Measurements from ENCODE around the gene KCNK4. TPM values are rescaled to one million over a fixed set of nuclear protein-coding genes. Genes with fewer than 3 reads are reported as not detected.
A peak's percentile ranks its signal among the peaks of the same experiment; 100 is the strongest.

Gene KCNK4
- total RNA-seq, 2 experiments from 2014 or later: not detected

GRCh38 chr11:64324692-64325469 is 33.8 kb downstream of the KCNK4 start:
- H3K27ac Mint-ChIP-seq: no peak overlapping the region
- POLR2A ChIA-PET: interaction anchor here (0.7 to 1.8 kb wide), 2 partner anchors 14 to 15 kb away, joined by 4 to 5 read pairs; partner anchors contain the start of gene CCDC88B
- peaks cover 6% of the 10 kb centered on the region for H3K4me1 Mint-ChIP-seq
- no peak for ATAC-seq (ENCODE audit: low read depth)
- no peak for DNase-seq
- H3K36me3 Mint-ChIP-seq: peaks cover 6% of the 10 kb centered on the region
- H3K9me3 Mint-ChIP-seq: no peaks in the 10 kb centered on the region
- no peak overlapping the region for H3K4me3 Mint-ChIP-seq
- H3K27me3 Mint-ChIP-seq: peaks cover 2% of the 10 kb centered on the region

GRCh38 chr11:64327375-64327774 is 36.3 kb downstream of the KCNK4 start:
- Mint-ChIP-seq H3K27me3 (peaks cover 2% of the 10 kb centered on the region), H3K4me1 (peaks cover 10% of the 10 kb centered on the region), H3K9me3 (no peaks in the 10 kb centered on the region), H3K36me3 (no peaks in the 10 kb centered on the region), H3K27ac (no peak overlapping the region), H3K4me3 (no peak overlapping the region)
- POLR2A ChIA-PET: interaction anchor here (1.2 kb wide), 1 partner anchor 10 kb away, joined by 6 read pairs; the partner anchor contains the start of genes PRDX5 and TRMT112
- DNase-seq (no peak), ATAC-seq (ENCODE audit: low read depth) (no peak)

- no peaks in the 10 kb centered on the region for H3K9me3 Mint-ChIP-seq
- H3K36me3 Mint-ChIP-seq: no peaks in the 10 kb centered on the region
- no peak overlapping the region for H3K27ac Mint-ChIP-seq
- ATAC-seq (ENCODE audit: low read depth) (no peak), DNase-seq (no peak)
- H3K27me3 Mint-ChIP-seq: peaks cover 2% of the 10 kb centered on the region
- peaks cover 10% of the 10 kb centered on the region for H3K4me1 Mint-ChIP-seq
- POLR2A ChIA-PET: interaction anchor here (0.7 to 1.6 kb wide), 3 partner anchors 10 to 30 kb away, joined by 5 to 6 read pairs (median 6); partner anchors contain the start of genes PRDX5 and TRMT112
- H3K4me3 Mint-ChIP-seq: no peak overlapping the region
Observed at GRCh38 chr11:64327993-64328392, 36.9 kb downstream of the KCNK4 start.

- ATAC-seq (ENCODE audit: low read depth): no peak
- POLR2A ChIA-PET: interaction anchor here (0.6 to 3.7 kb wide), 11 partner anchors 8 to 1001 kb away, joined by 3 to 38 read pairs (median 4); partner anchors contain the start of genes CCDC88B, FERMT3, PRDX5 and STIP1
- Mint-ChIP-seq H3K36me3 (peaks cover 5% of the 10 kb centered on the region), H3K27me3 (peaks cover 2% of the 10 kb centered on the region), H3K4me3 (no peak overlapping the region), H3K27ac (peak overlapping the region; percentile 42), H3K4me1 (peaks cover 17% of the 10 kb centered on the region), H3K9me3 (no peaks in the 10 kb centered on the region)
- DNase-seq: no peak
Observed at GRCh38 chr11:64330888-64331287, 39.8 kb downstream of the KCNK4 start.

- Mint-ChIP-seq H3K27ac (peak overlapping the region; percentile 93), H3K4me3 (peak overlapping the region; percentile 53), H3K27me3 (peaks cover 2% of the 10 kb centered on the region), H3K36me3 (peaks cover 5% of the 10 kb centered on the region), H3K9me3 (no peaks in the 10 kb centered on the region), H3K4me1 (peaks cover 17% of the 10 kb centered on the region)
- POLR2A ChIA-PET: interaction anchor here (0.6 to 3.7 kb wide), 18 partner anchors 8 to 1000 kb away, joined by 3 to 38 read pairs (median 4); partner anchors contain the start of genes CCDC88B, FERMT3, PRDX5 and STIP1
- DNase-seq (peak; percentile 80), ATAC-seq (ENCODE audit: low read depth) (peak; percentile 93)
Observed at GRCh38 chr11:64331569-64332371, 40.7 kb downstream of the KCNK4 start.

- no peak for DNase-seq
- H3K27ac Mint-ChIP-seq: no peak overlapping the region
- H3K4me3 Mint-ChIP-seq: no peak overlapping the region
- H3K9me3 Mint-ChIP-seq: no peaks in the 10 kb centered on the region
- POLR2A ChIA-PET: interaction anchor here (3.7 kb wide), 1 partner anchor 16 kb away, joined by 38 read pairs; the partner anchor contains the start of genes PRDX5 and TRMT112
- peaks cover 23% of the 10 kb centered on the region for H3K4me1 Mint-ChIP-seq
- peaks cover 9% of the 10 kb centered on the region for H3K36me3 Mint-ChIP-seq
- H3K27me3 Mint-ChIP-seq: peaks cover 2% of the 10 kb centered on the region
- no peak for ATAC-seq (ENCODE audit: low read depth)
Observed at GRCh38 chr11:64333556-64333955, 42.5 kb downstream of the KCNK4 start.

- peaks cover 33% of the 10 kb centered on the region for H3K4me1 Mint-ChIP-seq
- ATAC-seq (ENCODE audit: low read depth): no peak
Observed at GRCh38 chr11:64334764-64335735, 43.9 kb downstream of the KCNK4 start.

GRCh38 chr11:64337538-64338249 is 46.6 kb downstream of the KCNK4 start:
- POLR2A ChIA-PET: interaction anchor here (0.6 to 3.8 kb wide), 4 partner anchors 14 to 35 kb away, joined by 3 to 53 read pairs (median 4); partner anchors contain the start of genes PRDX5 and TRMT112
- ATAC-seq (ENCODE audit: low read depth): no peak
- Mint-ChIP-seq H3K9me3 (no peaks in the 10 kb centered on the region), H3K4me1 (peaks cover 35% of the 10 kb centered on the region), H3K4me3 (no peak overlapping the region), H3K27ac (no peak overlapping the region), H3K36me3 (peaks cover 13% of the 10 kb centered on the region), H3K27me3 (no peaks in the 10 kb centered on the region)
- no peak for DNase-seq

More at GRCh38 chr11:64334764-64335735, 43.9 kb downstream of the KCNK4 start:
- POLR2A ChIA-PET: interaction anchor here (0.6 kb wide), 1 partner anchor 63 kb away, joined by 3 read pairs; no protein-coding TSS in a partner anchor
- H3K27me3 Mint-ChIP-seq: no peaks in the 10 kb centered on the region
- no peaks in the 10 kb centered on the region for H3K9me3 Mint-ChIP-seq
- H3K27ac Mint-ChIP-seq: no peak overlapping the region
- DNase-seq: no peak
- H3K4me3 Mint-ChIP-seq: no peak overlapping the region
- H3K36me3 Mint-ChIP-seq: peaks cover 9% of the 10 kb centered on the region

GRCh38 chr11:64338716-64339115 is 47.6 kb downstream of the KCNK4 start:
- no peak for ATAC-seq (ENCODE audit: low read depth)
- no peak for DNase-seq
- POLR2A ChIA-PET: interaction anchor here (0.8 to 3.8 kb wide), 4 partner anchors 15 to 131 kb away, joined by 4 to 53 read pairs (median 6); partner anchors contain the start of genes PRDX5 and TRMT112
- Mint-ChIP-seq H3K36me3 (peaks cover 11% of the 10 kb centered on the region), H3K27ac (peak overlapping the region; percentile 97), H3K4me3 (peak overlapping the region; percentile 94), H3K27me3 (no peaks in the 10 kb centered on the region), H3K9me3 (no peaks in the 10 kb centered on the region), H3K4me1 (peaks cover 36% of the 10 kb centered on the region)

GRCh38 chr11:64339286-64339685 is 48.2 kb downstream of the KCNK4 start:
- DNase-seq (no peak), ATAC-seq (ENCODE audit: low read depth) (no peak)
- H3K4me1 Mint-ChIP-seq: peaks cover 35% of the 10 kb centered on the region
- peak overlapping the region; percentile 97 for H3K27ac Mint-ChIP-seq
- H3K9me3 Mint-ChIP-seq: no peaks in the 10 kb centered on the region
- no peaks in the 10 kb centered on the region for H3K27me3 Mint-ChIP-seq
- peaks cover 10% of the 10 kb centered on the region for H3K36me3 Mint-ChIP-seq
- peak overlapping the region; percentile 94 for H3K4me3 Mint-ChIP-seq
- POLR2A ChIA-PET: interaction anchor here (0.8 to 3.8 kb wide), 10 partner anchors 8 to 132 kb away, joined by 3 to 53 read pairs (median 4); partner anchors contain the start of genes ESRRA, PRDX5 and TRMT112

GRCh38 chr11:64339754-64340408 is 48.8 kb downstream of the KCNK4 start, which contains the start of gene CCDC88B:
TSS of gene CCDC88B (plus strand) at chr11:64340204. CDS start at chr11:64340267, 63 bp downstream.
- ATAC-seq (ENCODE audit: low read depth) (peak; percentile 87), DNase-seq (peak; percentile 85)
- Mint-ChIP-seq H3K4me1 (peaks cover 35% of the 10 kb centered on the region), H3K36me3 (peaks cover 10% of the 10 kb centered on the region), H3K9me3 (no peaks in the 10 kb centered on the region), H3K27me3 (no peaks in the 10 kb centered on the region), H3K4me3 (peak within 1 kb of the TSS; percentile 94), H3K27ac (peak within 1 kb of the TSS; percentile 97)
- POLR2A ChIA-PET: interaction anchor here (0.6 to 3.8 kb wide), 14 partner anchors 9 to 156 kb away, joined by 3 to 53 read pairs (median 4); partner anchors contain the start of genes ESRRA, PLCB3, PRDX5 and TRMT112

Measured in activated naive CD8-positive, alpha-beta T cell treated with anti-CD3 and anti-CD28 coated beads, Interleukin-2, amount 10 ng/mL, durations not matched to agents 7 days and 5 days (primary cell).